Ishikawa (cell line): ENCODE results near the gene TMEM253.

ENCODE experiments used
- EGR1 ChIP-seq: IDR thresholded peaks from 2 replicates; pipeline ENCODE4 v1.6.1; 2012
- EP300 ChIP-seq: IDR thresholded peaks from 2 replicates; pipeline ENCODE4 v1.6.1; 2012; ENCODE audit warnings: borderline replicate concordance
- NFIC ChIP-seq: IDR thresholded peaks from 2 replicates; pipeline ENCODE4 v1.6.1; 2012
- TAF1 ChIP-seq: IDR thresholded peaks from 2 replicates; pipeline ENCODE4 v1.6.1; 2012; ENCODE audit warnings: low read depth, mild to moderate bottlenecking
- TEAD4 ChIP-seq: IDR thresholded peaks from 2 replicates; pipeline ENCODE4 v1.6.1; 2012
- TF ChIP-seq, protein P1 (sequence below): IDR thresholded peaks from 2 replicates; pipeline ENCODE4 v1.6.1; 2012

- TF ChIP-seq EP300 (no peak), TAF1 (no peak), NFIC (no peak), TEAD4 (no peak), EGR1 (no peak)
- TF ChIP-seq, protein P1, sequence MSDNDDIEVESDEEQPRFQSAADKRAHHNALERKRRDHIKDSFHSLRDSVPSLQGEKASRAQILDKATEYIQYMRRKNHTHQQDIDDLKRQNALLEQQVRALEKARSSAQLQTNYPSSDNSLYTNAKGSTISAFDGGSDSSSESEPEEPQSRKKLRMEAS, result no peak
Observed at GRCh38 chr14:21108791-21109190, 7.9 kb downstream of the TMEM253 start.
